K562 (cell line): Measurements from ENCODE around the gene EMID1. TPM values are rescaled to one million over a fixed set of nuclear protein-coding genes. Genes with fewer than 3 reads are reported as not detected.

Source experiments
- BDP1 ChIP-seq: IDR thresholded peaks from 3 replicates; pipeline ENCODE4 v1.6.1; 2011; ENCODE audit not compliant: insufficient read length, insufficient read depth
- BRD9 ChIP-seq: fragments of 450-650 bp; IDR thresholded peaks from 2 replicates; pipeline ENCODE4 v1.6.1; 2018; ENCODE audit warnings: low read depth; ENCODE audit not compliant: partially characterized antibody
- DNMT1 ChIP-seq: fragments of 450-650 bp; IDR thresholded peaks from 2 replicates; pipeline ENCODE4 v1.6.1; 2016; ENCODE audit warnings: antibody characterized with exemption, mild to moderate bottlenecking
- GTF2E2 ChIP-seq: fragments of 200-800 bp; sonication (Bioruptor generic); IDR thresholded peaks from 2 replicates; pipeline ENCODE4 v1.6.1; 2016; ENCODE audit warnings: missing genetic modification characterization, missing compliant biosample characterization
- SIRT6 ChIP-seq: IDR thresholded peaks from one replicate; pipeline ENCODE4 v1.6.1; 2012; ENCODE audit warnings: low read depth, mild to moderate bottlenecking, control low read depth, inconsistent platforms, low read length, moderate library complexity
- SMAD2 ChIP-seq: fragments of 150-350 bp; IDR thresholded peaks from 2 replicates; pipeline ENCODE4 v1.6.1; 2014; ENCODE audit warnings: low read depth, mild to moderate bottlenecking, low read length
- STAT5B ChIP-seq: fragments of 250-450 bp; sonication (Bioruptor Pico); IDR thresholded peaks from 2 replicates; pipeline ENCODE4 v1.8.0; 2021; ENCODE audit warnings: mild to moderate bottlenecking, inconsistent platforms
- SUPT5H ChIP-seq: fragments of 450-650 bp; IDR thresholded peaks from 2 replicates; pipeline ENCODE4 v1.6.1; 2016
- XRCC3 ChIP-seq: fragments of 450-650 bp; IDR thresholded peaks from 2 replicates; pipeline ENCODE4 v1.6.1; 2017; ENCODE audit warnings: mild to moderate bottlenecking, moderate library complexity
- XRCC4 ChIP-seq: IDR thresholded peaks from one replicate; pipeline ENCODE4 v1.6.1; 2011; ENCODE audit not compliant: insufficient read depth, insufficient read length; ENCODE audit errors: extremely low read depth
- ZNF12 ChIP-seq: sonication (generic); formaldehyde crosslinking; IDR thresholded peaks from 2 replicates; pipeline ENCODE4 v1.4.0; 2020; ENCODE audit warnings: mild to moderate bottlenecking, missing genetic modification reagents
- ZNF75A ChIP-seq: fragments of 450-650 bp; formaldehyde crosslinking; IDR thresholded peaks from 2 replicates; pipeline ENCODE4 v1.4.0; 2020; ENCODE audit warnings: mild to moderate bottlenecking
- ZZZ3 ChIP-seq: fragments of 450-650 bp; IDR thresholded peaks from 2 replicates; pipeline ENCODE4 v1.6.1; 2016; ENCODE audit warnings: antibody characterized with exemption, mild to moderate bottlenecking, moderate library complexity
- polyA plus RNA-seq, 8 experiments: library from polyadenylated mRNA; depleted of rRNA in 4 of 8; stranded (reverse) in 5 of 8; unstranded in 3 of 8; fragments of >200 nt; fragmentation: Nextera tagmentation in 2 of 8; fragmentation: Illumina TruSeq in 1 of 8; extraction: Ambion mirVana in 2 of 8; extraction: Trizol in 1 of 8; gene quantifications; 2 replicates each; pipeline versions ENCODE4 v1.2.1 to v1.2.3, GENCODE V29; 2011 to 2014; ENCODE audit warnings: inconsistent platforms in 1 of 8, missing spikeins in 1 of 8
- total RNA-seq, 7 experiments: library from RNA; depleted of rRNA in 6 of 7; stranded (reverse); fragments of >200 nt in 6 of 7; fragmentation: Illumina TruSeq in 2 of 7; extraction: Trizol in 2 of 7; gene quantifications; 2 replicates each; pipeline versions ENCODE4 v1.2.1 to v1.2.3, GENCODE V29; 2011 to 2021; ENCODE audit warnings: low replicate concordance in 1 of 7
- TF ChIP-seq, protein P1 (sequence below): fragments of 450-650 bp; IDR thresholded peaks from 2 replicates; pipeline ENCODE4 v1.6.1; 2016; ENCODE audit warnings: mild to moderate bottlenecking, moderate library complexity
- TF ChIP-seq, protein P2 (sequence below): fragments of 450-650 bp; IDR thresholded peaks from 2 replicates; pipeline ENCODE4 v1.6.1; 2016; ENCODE audit warnings: missing biosample characterization, missing genetic modification characterization
- TF ChIP-seq, protein P3 (sequence below): fragments of 450-650 bp; IDR thresholded peaks from 2 replicates; pipeline ENCODE4 v1.6.1; 2018; ENCODE audit warnings: mild to moderate bottlenecking, low read depth; ENCODE audit not compliant: partially characterized antibody

The EMID1 gene
- total and polyA plus RNA-seq, 9 of the 15 experiments (the other 6 are each of a cell fraction or from before 2014, with no cell fraction given) = 0.15 to 7.2 (median 2.7) TPM

DNA sequence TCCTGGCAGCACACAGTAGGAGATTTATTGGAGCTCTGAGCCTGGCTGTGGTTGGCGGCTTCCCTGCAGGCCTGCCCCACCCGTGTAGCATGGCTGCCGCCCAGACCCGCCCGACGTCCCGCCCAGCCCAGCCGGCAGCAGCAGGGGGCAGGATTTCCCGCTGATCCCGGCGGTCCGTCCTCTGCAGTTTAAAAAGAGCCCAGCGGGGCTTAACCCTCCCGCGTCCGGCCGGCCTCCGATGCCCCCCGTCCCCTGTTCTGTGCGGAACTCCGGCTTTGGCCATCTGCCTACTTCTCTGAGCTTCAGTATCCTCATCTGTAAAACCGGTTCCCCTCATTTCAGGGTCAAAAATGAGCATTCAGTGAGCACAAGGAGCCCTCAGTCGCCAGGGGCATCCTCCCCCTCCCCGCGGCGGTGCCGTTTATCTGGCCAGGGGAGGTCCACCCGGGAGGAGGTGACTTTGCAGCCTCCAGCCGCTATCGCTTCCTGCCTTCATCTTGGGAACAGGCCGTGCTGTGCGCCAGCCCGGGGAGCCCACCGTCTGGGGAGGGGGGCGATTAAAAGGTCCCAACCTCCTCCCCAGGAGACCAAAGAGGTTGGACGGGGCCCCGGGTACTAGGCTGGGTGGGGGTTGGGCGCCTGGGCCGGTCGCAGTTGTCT lies 100.6 kb downstream of the EMID1 start, which contains the start of gene GAS2L1 (continued):
- TF ChIP-seq, protein P1, sequence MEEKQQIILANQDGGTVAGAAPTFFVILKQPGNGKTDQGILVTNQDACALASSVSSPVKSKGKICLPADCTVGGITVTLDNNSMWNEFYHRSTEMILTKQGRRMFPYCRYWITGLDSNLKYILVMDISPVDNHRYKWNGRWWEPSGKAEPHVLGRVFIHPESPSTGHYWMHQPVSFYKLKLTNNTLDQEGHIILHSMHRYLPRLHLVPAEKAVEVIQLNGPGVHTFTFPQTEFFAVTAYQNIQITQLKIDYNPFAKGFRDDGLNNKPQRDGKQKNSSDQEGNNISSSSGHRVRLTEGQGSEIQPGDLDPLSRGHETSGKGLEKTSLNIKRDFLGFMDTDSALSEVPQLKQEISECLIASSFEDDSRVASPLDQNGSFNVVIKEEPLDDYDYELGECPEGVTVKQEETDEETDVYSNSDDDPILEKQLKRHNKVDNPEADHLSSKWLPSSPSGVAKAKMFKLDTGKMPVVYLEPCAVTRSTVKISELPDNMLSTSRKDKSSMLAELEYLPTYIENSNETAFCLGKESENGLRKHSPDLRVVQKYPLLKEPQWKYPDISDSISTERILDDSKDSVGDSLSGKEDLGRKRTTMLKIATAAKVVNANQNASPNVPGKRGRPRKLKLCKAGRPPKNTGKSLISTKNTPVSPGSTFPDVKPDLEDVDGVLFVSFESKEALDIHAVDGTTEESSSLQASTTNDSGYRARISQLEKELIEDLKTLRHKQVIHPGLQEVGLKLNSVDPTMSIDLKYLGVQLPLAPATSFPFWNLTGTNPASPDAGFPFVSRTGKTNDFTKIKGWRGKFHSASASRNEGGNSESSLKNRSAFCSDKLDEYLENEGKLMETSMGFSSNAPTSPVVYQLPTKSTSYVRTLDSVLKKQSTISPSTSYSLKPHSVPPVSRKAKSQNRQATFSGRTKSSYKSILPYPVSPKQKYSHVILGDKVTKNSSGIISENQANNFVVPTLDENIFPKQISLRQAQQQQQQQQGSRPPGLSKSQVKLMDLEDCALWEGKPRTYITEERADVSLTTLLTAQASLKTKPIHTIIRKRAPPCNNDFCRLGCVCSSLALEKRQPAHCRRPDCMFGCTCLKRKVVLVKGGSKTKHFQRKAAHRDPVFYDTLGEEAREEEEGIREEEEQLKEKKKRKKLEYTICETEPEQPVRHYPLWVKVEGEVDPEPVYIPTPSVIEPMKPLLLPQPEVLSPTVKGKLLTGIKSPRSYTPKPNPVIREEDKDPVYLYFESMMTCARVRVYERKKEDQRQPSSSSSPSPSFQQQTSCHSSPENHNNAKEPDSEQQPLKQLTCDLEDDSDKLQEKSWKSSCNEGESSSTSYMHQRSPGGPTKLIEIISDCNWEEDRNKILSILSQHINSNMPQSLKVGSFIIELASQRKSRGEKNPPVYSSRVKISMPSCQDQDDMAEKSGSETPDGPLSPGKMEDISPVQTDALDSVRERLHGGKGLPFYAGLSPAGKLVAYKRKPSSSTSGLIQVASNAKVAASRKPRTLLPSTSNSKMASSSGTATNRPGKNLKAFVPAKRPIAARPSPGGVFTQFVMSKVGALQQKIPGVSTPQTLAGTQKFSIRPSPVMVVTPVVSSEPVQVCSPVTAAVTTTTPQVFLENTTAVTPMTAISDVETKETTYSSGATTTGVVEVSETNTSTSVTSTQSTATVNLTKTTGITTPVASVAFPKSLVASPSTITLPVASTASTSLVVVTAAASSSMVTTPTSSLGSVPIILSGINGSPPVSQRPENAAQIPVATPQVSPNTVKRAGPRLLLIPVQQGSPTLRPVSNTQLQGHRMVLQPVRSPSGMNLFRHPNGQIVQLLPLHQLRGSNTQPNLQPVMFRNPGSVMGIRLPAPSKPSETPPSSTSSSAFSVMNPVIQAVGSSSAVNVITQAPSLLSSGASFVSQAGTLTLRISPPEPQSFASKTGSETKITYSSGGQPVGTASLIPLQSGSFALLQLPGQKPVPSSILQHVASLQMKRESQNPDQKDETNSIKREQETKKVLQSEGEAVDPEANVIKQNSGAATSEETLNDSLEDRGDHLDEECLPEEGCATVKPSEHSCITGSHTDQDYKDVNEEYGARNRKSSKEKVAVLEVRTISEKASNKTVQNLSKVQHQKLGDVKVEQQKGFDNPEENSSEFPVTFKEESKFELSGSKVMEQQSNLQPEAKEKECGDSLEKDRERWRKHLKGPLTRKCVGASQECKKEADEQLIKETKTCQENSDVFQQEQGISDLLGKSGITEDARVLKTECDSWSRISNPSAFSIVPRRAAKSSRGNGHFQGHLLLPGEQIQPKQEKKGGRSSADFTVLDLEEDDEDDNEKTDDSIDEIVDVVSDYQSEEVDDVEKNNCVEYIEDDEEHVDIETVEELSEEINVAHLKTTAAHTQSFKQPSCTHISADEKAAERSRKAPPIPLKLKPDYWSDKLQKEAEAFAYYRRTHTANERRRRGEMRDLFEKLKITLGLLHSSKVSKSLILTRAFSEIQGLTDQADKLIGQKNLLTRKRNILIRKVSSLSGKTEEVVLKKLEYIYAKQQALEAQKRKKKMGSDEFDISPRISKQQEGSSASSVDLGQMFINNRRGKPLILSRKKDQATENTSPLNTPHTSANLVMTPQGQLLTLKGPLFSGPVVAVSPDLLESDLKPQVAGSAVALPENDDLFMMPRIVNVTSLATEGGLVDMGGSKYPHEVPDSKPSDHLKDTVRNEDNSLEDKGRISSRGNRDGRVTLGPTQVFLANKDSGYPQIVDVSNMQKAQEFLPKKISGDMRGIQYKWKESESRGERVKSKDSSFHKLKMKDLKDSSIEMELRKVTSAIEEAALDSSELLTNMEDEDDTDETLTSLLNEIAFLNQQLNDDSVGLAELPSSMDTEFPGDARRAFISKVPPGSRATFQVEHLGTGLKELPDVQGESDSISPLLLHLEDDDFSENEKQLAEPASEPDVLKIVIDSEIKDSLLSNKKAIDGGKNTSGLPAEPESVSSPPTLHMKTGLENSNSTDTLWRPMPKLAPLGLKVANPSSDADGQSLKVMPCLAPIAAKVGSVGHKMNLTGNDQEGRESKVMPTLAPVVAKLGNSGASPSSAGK = peak; percentile 44; the same call in 1 of the 2 replicates
- TF ChIP-seq BDP1 = no peak
- no peak for TF ChIP-seq ZNF75A (CRISPR knock-in tag)
- peak; percentile 41 for TF ChIP-seq BRD9
- TF ChIP-seq, protein P2, sequence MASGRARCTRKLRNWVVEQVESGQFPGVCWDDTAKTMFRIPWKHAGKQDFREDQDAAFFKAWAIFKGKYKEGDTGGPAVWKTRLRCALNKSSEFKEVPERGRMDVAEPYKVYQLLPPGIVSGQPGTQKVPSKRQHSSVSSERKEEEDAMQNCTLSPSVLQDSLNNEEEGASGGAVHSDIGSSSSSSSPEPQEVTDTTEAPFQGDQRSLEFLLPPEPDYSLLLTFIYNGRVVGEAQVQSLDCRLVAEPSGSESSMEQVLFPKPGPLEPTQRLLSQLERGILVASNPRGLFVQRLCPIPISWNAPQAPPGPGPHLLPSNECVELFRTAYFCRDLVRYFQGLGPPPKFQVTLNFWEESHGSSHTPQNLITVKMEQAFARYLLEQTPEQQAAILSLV (tag) = no peak
- TF ChIP-seq GTF2E2 (tag) = peak; percentile 48; the same call in 1 of the 2 replicates
- TF ChIP-seq, protein P3, sequence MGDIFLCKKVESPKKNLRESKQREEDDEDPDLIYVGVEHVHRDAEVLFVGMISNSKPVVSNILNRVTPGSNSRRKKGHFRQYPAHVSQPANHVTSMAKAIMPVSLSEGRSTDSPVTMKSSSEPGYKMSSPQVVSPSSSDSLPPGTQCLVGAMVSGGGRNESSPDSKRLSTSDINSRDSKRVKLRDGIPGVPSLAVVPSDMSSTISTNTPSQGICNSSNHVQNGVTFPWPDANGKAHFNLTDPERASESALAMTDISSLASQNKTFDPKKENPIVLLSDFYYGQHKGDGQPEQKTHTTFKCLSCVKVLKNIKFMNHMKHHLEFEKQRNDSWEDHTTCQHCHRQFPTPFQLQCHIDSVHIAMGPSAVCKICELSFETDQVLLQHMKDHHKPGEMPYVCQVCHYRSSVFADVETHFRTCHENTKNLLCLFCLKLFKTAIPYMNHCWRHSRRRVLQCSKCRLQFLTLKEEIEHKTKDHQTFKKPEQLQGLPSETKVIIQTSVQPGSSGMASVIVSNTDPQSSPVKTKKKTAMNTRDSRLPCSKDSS = no peak
- no peak for TF ChIP-seq SIRT6
- no peak for TF ChIP-seq XRCC4
- TF ChIP-seq SUPT5H = peak; percentile 56
- TF ChIP-seq STAT5B = no peak
- no peak for TF ChIP-seq SMAD2
- no peak for TF ChIP-seq ZZZ3
- no peak for TF ChIP-seq DNMT1
- no peak for TF ChIP-seq ZNF12 (CRISPR knock-in tag)
- TF ChIP-seq XRCC3 = no peak
